Activated CD8-positive, alpha-beta T cell treated with anti-CD3 and anti-CD28 coated beads, Interleukin-2, amount 10 ng/mL, durations not matched to agents 7 days and 5 days (primary cell): ENCODE data around the gene CRELD1. TPM values are rescaled to one million over a fixed set of nuclear protein-coding genes. Genes with fewer than 3 reads are reported as not detected.
"Not testable (repeated sequence)": the region's sequence is repeated elsewhere in the genome, so short reads cannot be mapped to it uniquely, and the experiment has no call there.

ENCODE experiments used
- ATAC-seq: fragments of 150-1000 bp; cut with Tn5 transposase; one replicate; pipeline ENCODE4 v1.10.0; 2021; ENCODE audit warnings: moderate library complexity
- CTCF ChIA-PET: fragments of 350-600 bp; sonication (Branson Sonifier 250); formaldehyde crosslinking; loops from one replicate; lab custom pipeline; 2021; ENCODE audit warnings: antibody characterized with exemption; lab: Charles Lee
- POLR2A ChIA-PET: fragments of 350-600 bp; sonication (Branson Sonifier 250); formaldehyde crosslinking; loops from one replicate; lab custom pipeline; 2021; ENCODE audit warnings: antibody characterized with exemption; lab: Charles Lee
- DNase-seq: peaks from one replicate; pipeline ENCODE4 v3.0.0-alpha.2; 2020
- H3K27ac Mint-ChIP-seq: one replicate; pipeline ENCODE4 v1.8.0; 2021; ENCODE audit warnings: mild to moderate bottlenecking, mixed read lengths
- H3K27me3 Mint-ChIP-seq: one replicate; pipeline ENCODE4 v1.8.0; 2021; ENCODE audit warnings: low read depth, mixed read lengths
- H3K36me3 Mint-ChIP-seq: one replicate; pipeline ENCODE4 v1.8.0; 2021; ENCODE audit warnings: low read depth, mixed read lengths
- H3K4me1 Mint-ChIP-seq: one replicate; pipeline ENCODE4 v1.8.0; 2021; ENCODE audit warnings: low read depth, mixed read lengths
- H3K4me3 Mint-ChIP-seq: one replicate; pipeline ENCODE4 v1.8.0; 2021; ENCODE audit warnings: mild to moderate bottlenecking, mixed read lengths
- H3K9me3 Mint-ChIP-seq: one replicate; pipeline ENCODE4 v1.8.0; 2022; ENCODE audit warnings: mixed read lengths; ENCODE audit not compliant: insufficient read depth
- total RNA-seq, 2 experiments: library from RNA; stranded (reverse); gene quantifications; one replicate each; pipeline ENCODE4 v1.2.3, GENCODE V29; 2021

Gene CRELD1
- 10 to 100 TPM; 10.1 to 10.9 TPM for total RNA-seq

- peak; percentile 97 for DNase-seq
- Mint-ChIP-seq H3K27me3 (no peaks in the 10 kb centered on the region), H3K27ac (peak within 1 kb of the TSS; percentile 97), H3K36me3 (peaks cover 18% of the 10 kb centered on the region), H3K4me1 (peaks cover 32% of the 10 kb centered on the region), H3K9me3 (no peaks in the 10 kb centered on the region), H3K4me3 (peak within 1 kb of the TSS; percentile 98)
- POLR2A ChIA-PET, result interaction anchor here (1.0 to 2.1 kb wide), 8 partner anchors 13 to 571 kb away, joined by 3 to 21 read pairs (median 5); partner anchors contain the start of genes ARPC4, JAGN1, PRRT3 and THUMPD3
- CTCF ChIA-PET, result interaction anchor here (0.6 to 4.5 kb wide), 34 partner anchors 9 to 388 kb away, joined by 3 to 46 read pairs (median 6); partner anchors contain the start of genes EMC3, IL17RE, JAGN1 and PRRT3
- peak; percentile 85 for ATAC-seq
These were observed at the start of gene CRELD1 for GRCh38 chr3:9933561-9934234. Gene CRELD1, plus strand, starts transcription at chr3:9933834. Its CDS starts 605 bp downstream, at chr3:9934439.

GRCh38 chr3:9884555-9885165 lies 49.0 kb upstream of the CRELD1 start:
- no peak overlapping the region for H3K27ac Mint-ChIP-seq
- no peaks in the 10 kb centered on the region for H3K36me3 Mint-ChIP-seq
- H3K9me3 Mint-ChIP-seq, result no peaks in the 10 kb centered on the region
- peaks cover 3% of the 10 kb centered on the region for H3K4me1 Mint-ChIP-seq
- no peak for ATAC-seq
- H3K27me3 Mint-ChIP-seq, result peaks cover 8% of the 10 kb centered on the region
- DNase-seq, result no peak
- CTCF ChIA-PET, result interaction anchor here (1.0 to 1.8 kb wide), 3 partner anchors 46 to 380 kb away, joined by 3 to 6 read pairs (median 5); no protein-coding TSS in a partner anchor
- H3K4me3 Mint-ChIP-seq, result no peak overlapping the region
- POLR2A ChIA-PET, result no interaction called here

GRCh38 chr3:9886328-9886727 lies 47.3 kb upstream of the CRELD1 start:
- Mint-ChIP-seq H3K27ac (no peak overlapping the region), H3K27me3 (peaks cover 5% of the 10 kb centered on the region), H3K4me1 (peaks cover 11% of the 10 kb centered on the region), H3K9me3 (no peaks in the 10 kb centered on the region), H3K4me3 (no peak overlapping the region), H3K36me3 (peaks cover 6% of the 10 kb centered on the region)
- ChIA-PET POLR2A (no interaction called here), CTCF (interaction anchor here (1.3 kb wide), 1 partner anchor 16 kb away, joined by 3 read pairs; the partner anchor contains the start of gene IL17RE)
- no peak for ATAC-seq
- DNase-seq, result no peak

- ATAC-seq (no peak), DNase-seq (no peak)
- peaks cover 5% of the 10 kb centered on the region for H3K27me3 Mint-ChIP-seq
- peaks cover 13% of the 10 kb centered on the region for H3K36me3 Mint-ChIP-seq
- ChIA-PET POLR2A (no interaction called here), CTCF (interaction anchor here (1.3 kb wide), 1 partner anchor 15 kb away, joined by 3 read pairs; the partner anchor contains the start of gene IL17RE)
- no peaks in the 10 kb centered on the region for H3K9me3 Mint-ChIP-seq
- no peak overlapping the region for H3K4me3 Mint-ChIP-seq
- H3K4me1 Mint-ChIP-seq, result peaks cover 18% of the 10 kb centered on the region
- no peak overlapping the region for H3K27ac Mint-ChIP-seq
These were observed 46.2 kb upstream of the CRELD1 start for GRCh38 chr3:9887480-9887879.

GRCh38 chr3:9888540-9888939 lies 45.1 kb upstream of the CRELD1 start:
- peaks cover 21% of the 10 kb centered on the region for H3K36me3 Mint-ChIP-seq
- H3K27ac Mint-ChIP-seq, result no peak overlapping the region
- no peak for ATAC-seq
- peaks cover 26% of the 10 kb centered on the region for H3K4me1 Mint-ChIP-seq
- H3K27me3 Mint-ChIP-seq, result peaks cover 5% of the 10 kb centered on the region
- H3K9me3 Mint-ChIP-seq, result no peaks in the 10 kb centered on the region
- no peak for DNase-seq
- no peak overlapping the region for H3K4me3 Mint-ChIP-seq
- ChIA-PET CTCF (no interaction called here), POLR2A (no interaction called here)

GRCh38 chr3:9889405-9889804 lies 44.2 kb upstream of the CRELD1 start:
- no peak for ATAC-seq
- Mint-ChIP-seq H3K4me3 (peak overlapping the region; percentile 99), H3K27ac (peak overlapping the region; percentile 98), H3K9me3 (no peaks in the 10 kb centered on the region), H3K36me3 (peaks cover 29% of the 10 kb centered on the region), H3K27me3 (peaks cover 2% of the 10 kb centered on the region), H3K4me1 (peaks cover 32% of the 10 kb centered on the region)
- ChIA-PET CTCF (interaction anchor here (3.3 to 3.5 kb wide), 2 partner anchors 13 to 43 kb away, joined by 20 to 34 read pairs; partner anchors contain the start of genes CRELD1 and IL17RE), POLR2A (interaction anchor here (1.1 to 2.7 kb wide), 4 partner anchors 18 to 97 kb away, joined by 3 to 15 read pairs (median 4); partner anchors contain the start of gene EMC3)
- DNase-seq, result no peak

GRCh38 chr3:9890249-9891071 lies 43.2 kb upstream of the CRELD1 start, which contains the start of gene JAGN1:
Gene JAGN1, plus strand, starts transcription at chr3:9890610. Its CDS starts 113 bp downstream, at chr3:9890723.
- H3K36me3 Mint-ChIP-seq, result peaks cover 35% of the 10 kb centered on the region
- peak within 1 kb of the TSS; percentile 98 for H3K27ac Mint-ChIP-seq
- DNase-seq (peak; percentile 93), ATAC-seq (peak; percentile 91)
- peaks cover 2% of the 10 kb centered on the region for H3K27me3 Mint-ChIP-seq
- H3K4me1 Mint-ChIP-seq, result peaks cover 38% of the 10 kb centered on the region
- CTCF ChIA-PET, result interaction anchor here (1.9 to 3.5 kb wide), 4 partner anchors 12 to 56 kb away, joined by 7 to 34 read pairs (median 15); partner anchors contain the start of genes CRELD1, IL17RE and RPUSD3
- H3K4me3 Mint-ChIP-seq, result peak within 1 kb of the TSS; percentile 99
- H3K9me3 Mint-ChIP-seq, result no peaks in the 10 kb centered on the region
- POLR2A ChIA-PET, result interaction anchor here (0.6 to 2.7 kb wide), 17 partner anchors 11 to 138 kb away, joined by 3 to 29 read pairs (median 4); partner anchors contain the start of genes CIDEC, CRELD1, EMC3 and IL17RE

GRCh38 chr3:9891072-9891622 lies 42.5 kb upstream of the CRELD1 start:
- POLR2A ChIA-PET, result interaction anchor here (0.6 to 2.7 kb wide), 11 partner anchors 10 to 59 kb away, joined by 3 to 29 read pairs (median 4); partner anchors contain the start of genes CRELD1 and IL17RE
- peak overlapping the region; percentile 99 for H3K4me3 Mint-ChIP-seq
- H3K27ac Mint-ChIP-seq, result peak overlapping the region; percentile 98
- H3K27me3 Mint-ChIP-seq, result peaks cover 2% of the 10 kb centered on the region
- peaks cover 35% of the 10 kb centered on the region for H3K36me3 Mint-ChIP-seq
- H3K9me3 Mint-ChIP-seq, result no peaks in the 10 kb centered on the region
- no peak for ATAC-seq
- no peak for DNase-seq
- H3K4me1 Mint-ChIP-seq, result peaks cover 38% of the 10 kb centered on the region
- CTCF ChIA-PET, result interaction anchor here (1.9 to 3.5 kb wide), 4 partner anchors 11 to 56 kb away, joined by 7 to 34 read pairs (median 15); partner anchors contain the start of genes CRELD1, IL17RE and RPUSD3

GRCh38 chr3:9893739-9894138 lies 39.9 kb upstream of the CRELD1 start:
- Mint-ChIP-seq H3K27ac (no peak overlapping the region), H3K4me1 (peaks cover 41% of the 10 kb centered on the region), H3K27me3 (no peaks in the 10 kb centered on the region), H3K36me3 (peaks cover 38% of the 10 kb centered on the region), H3K9me3 (no peaks in the 10 kb centered on the region), H3K4me3 (no peak overlapping the region)
- POLR2A ChIA-PET, result interaction anchor here (0.6 to 1.6 kb wide), 6 partner anchors 9 to 106 kb away, joined by 3 to 10 read pairs (median 3); partner anchors contain the start of genes IL17RE and RPUSD3
- CTCF ChIA-PET, result interaction anchor here (1.4 to 1.5 kb wide), 2 partner anchors 39 to 45 kb away, joined by 3 to 5 read pairs; no protein-coding TSS in a partner anchor
- DNase-seq (no peak), ATAC-seq (no peak)

GRCh38 chr3:9895715-9896114 lies 37.9 kb upstream of the CRELD1 start:
- ChIA-PET POLR2A (interaction anchor here (0.7 kb wide), 1 partner anchor 103 kb away, joined by 3 read pairs; the partner anchor contains the start of gene ARPC4), CTCF (interaction anchor here (0.6 to 0.8 kb wide), 2 partner anchors 9 to 36 kb away, joined by 3 read pairs; no protein-coding TSS in a partner anchor)
- H3K27ac Mint-ChIP-seq, H3K4me3 Mint-ChIP-seq, DNase-seq, ATAC-seq, H3K27me3 Mint-ChIP-seq, H3K9me3 Mint-ChIP-seq: not testable (repeated sequence)
- H3K4me1 Mint-ChIP-seq, result peaks cover 36% of the 10 kb centered on the region
- H3K36me3 Mint-ChIP-seq, result peaks cover 36% of the 10 kb centered on the region
